Measurements from ENCODE around the gene KRTAP2-1.
"Not testable (repeated sequence)": the region's sequence is repeated elsewhere in the genome, so short reads cannot be mapped to it uniquely, and the experiment has no call there.

GRCh38 chr17:41065016-41065689 lies 18.0 kb upstream of the KRTAP2-1 start:
- not testable (repeated sequence) for TF ChIP-seq POLR2AphosphoS5 (IDR thresholded peaks at IDR 0.05; ENCODE audit: borderline replicate concordance, low read depth, low read length); EZH2 (IDR thresholded peaks at IDR 0.05)
